GM18502 (cell line): ENCODE measurements around the gene MECP2.

Source experiments
- ATAC-seq: cut with Tn5 transposase; IDR thresholded peaks from one replicate; pipeline ENCODE4 v1.9.1; 2021; ENCODE audit warnings: mild to moderate bottlenecking; ENCODE audit not compliant: unreplicated experiment, poor library complexity

MECP2 gene

GRCh38 chrX:154019633-154020528, 77.6 kb downstream of the MECP2 start, which contains the start of gene IRAK1:
TSS of gene IRAK1 (minus strand) at chrX:154019902. CDS start at chrX:154019812, 90 bp downstream.
- peak; percentile 62 for ATAC-seq

GRCh38 chrX:154019061-154019621, 78.4 kb downstream of the MECP2 start:
- ATAC-seq = peak; percentile 15

- no peak for ATAC-seq
Measured at GRCh38 chrX:154018518-154019060, 78.9 kb downstream of the MECP2 start.

GRCh38 chrX:154017766-154018517, 79.6 kb downstream of the MECP2 start:
- no peak for ATAC-seq

GRCh38 chrX:154016366-154017076, 81.0 kb downstream of the MECP2 start:
- no peak for ATAC-seq

- ATAC-seq = no peak
Measured at GRCh38 chrX:154015581-154016264, 81.8 kb downstream of the MECP2 start.

- ATAC-seq = no peak
Measured at GRCh38 chrX:154014429-154015380, 82.8 kb downstream of the MECP2 start.

- peak; percentile 63 for ATAC-seq
Measured at GRCh38 chrX:154013614-154014360, 83.7 kb downstream of the MECP2 start.

- ATAC-seq = no peak
Measured at GRCh38 chrX:154013001-154013421, 84.5 kb downstream of the MECP2 start.

- ATAC-seq = no peak
Measured at GRCh38 chrX:154012336-154012991, 85.1 kb downstream of the MECP2 start.

GRCh38 chrX:154011376-154012335, 85.9 kb downstream of the MECP2 start:
- ATAC-seq = no peak

- ATAC-seq = no peak
Measured at GRCh38 chrX:154010330-154011087, 87.0 kb downstream of the MECP2 start.

- ATAC-seq = no peak
Measured at GRCh38 chrX:154008521-154008920, 89.0 kb downstream of the MECP2 start.

- no peak for ATAC-seq
Measured at GRCh38 chrX:154006947-154007346, 90.6 kb downstream of the MECP2 start.

GRCh38 chrX:154004315-154004714, 93.2 kb downstream of the MECP2 start:
- ATAC-seq = no peak
